Lower lobe of right lung (tissue), 2 donors: ENCODE data around the gene INPP5A. TPM values are rescaled to one million over a fixed set of nuclear protein-coding genes. Genes with fewer than 3 reads are reported as not detected.

Experiments used
- ATAC-seq, 2 donors: fragments of 200-7000 bp; cut with Tn5 transposase; one replicate each; pipeline ENCODE4 v1.9.1; 2020 to 2022; ENCODE audit warnings: mild to moderate bottlenecking in 2 of 2, moderate library complexity in 2 of 2
- DNase-seq: peaks from one replicate; pipeline ENCODE4 v3.0.0-alpha.2; 2020
- H3K27ac ChIP-seq: fragments of 200-600 bp; one replicate; pipeline ENCODE4 v1.8.0; 2022
- H3K27me3 ChIP-seq: fragments of 200-600 bp; one replicate; pipeline ENCODE4 v1.8.0; 2022; ENCODE audit warnings: low read depth
- H3K36me3 ChIP-seq: fragments of 200-600 bp; one replicate; pipeline ENCODE4 v1.8.0; 2022; ENCODE audit warnings: mild to moderate bottlenecking
- H3K4me1 ChIP-seq: fragments of 200-600 bp; one replicate; pipeline ENCODE4 v1.8.0; 2022
- H3K4me3 ChIP-seq: fragments of 200-600 bp; one replicate; pipeline ENCODE4 v1.8.0; 2022; ENCODE audit warnings: mild to moderate bottlenecking
- H3K9me3 ChIP-seq: fragments of 200-600 bp; one replicate; pipeline ENCODE4 v1.8.0; 2022
- CTCF ChIP-seq: fragments of 200-600 bp; IDR thresholded peaks from one replicate; pipeline ENCODE4 v1.8.0; 2022; ENCODE audit warnings: antibody characterized with exemption, mild to moderate bottlenecking
- intact Hi-C: fragments of 100-400 bp; cut with DNase I; formaldehyde crosslinking; loops from one replicate; pipeline ENCODE4 v1.11.0; 2022
- total RNA-seq: library from RNA; stranded (reverse); fragmentation: NEBNext Ultra II Directional; extraction: Animal tissue kit (Norgen Biotek cat#: 25700); gene quantifications from one replicate; pipeline ENCODE4 v1.2.1, GENCODE V29; 2021
- donor health status: DM: no; HTN: yes; CAD: no; lungs with severe emphysema.

The INPP5A gene
- total RNA-seq, 1 donor from 2014 or later = 34.1 TPM

DNA sequence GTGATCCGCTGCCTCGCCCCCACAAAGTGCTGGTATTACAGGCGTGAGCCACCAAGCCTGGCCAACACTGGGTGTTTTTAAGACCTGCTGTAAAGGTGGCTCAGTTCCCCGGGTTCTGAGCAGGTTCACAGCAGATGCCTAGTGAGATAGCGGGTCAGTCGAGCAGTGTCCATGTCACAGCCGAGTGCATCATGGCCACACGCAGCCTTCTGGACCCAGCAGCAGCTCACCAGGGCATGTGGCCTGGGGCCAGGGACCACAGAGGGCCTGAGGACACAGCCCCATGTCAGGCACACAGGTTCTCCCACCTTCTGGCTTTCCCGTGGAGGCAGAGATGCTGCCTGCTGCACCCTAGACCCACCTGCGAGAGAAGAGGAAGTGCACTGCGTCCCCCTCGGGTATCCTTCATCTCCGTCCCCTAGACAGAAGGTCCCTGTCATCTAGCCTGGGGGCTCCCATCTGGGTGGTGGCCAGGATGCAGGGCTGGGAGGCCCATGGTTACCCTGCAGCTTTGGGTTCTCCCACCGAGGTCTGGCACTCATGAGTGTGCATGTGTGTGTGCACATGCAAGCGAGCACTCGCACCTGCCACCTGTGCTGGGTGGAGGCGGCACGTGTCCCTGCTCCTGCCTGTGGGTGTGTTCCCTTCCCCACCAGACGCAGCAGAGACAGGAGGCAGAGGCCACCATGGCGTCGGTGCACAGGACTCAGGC lies 149.8 kb downstream of the INPP5A start:
- Histone ChIP-seq H3K9me3 (no peaks in the 10 kb centered on the region), H3K36me3 (peaks cover 11% of the 10 kb centered on the region), H3K4me3 (no peak overlapping the region), H3K27ac (no peak overlapping the region), H3K4me1 (peaks cover 22% of the 10 kb centered on the region), H3K27me3 (no peaks in the 10 kb centered on the region)
- ATAC-seq (no peak), DNase-seq (peak; percentile 25)
- TF ChIP-seq CTCF = no peak
- intact Hi-C loops = no loop called here

GRCh38 chr10:132687893-132688579 lies 150.4 kb downstream of the INPP5A start:
- TF ChIP-seq CTCF = no peak
- Histone ChIP-seq H3K27me3 (no peaks in the 10 kb centered on the region), H3K36me3 (peaks cover 11% of the 10 kb centered on the region), H3K9me3 (no peaks in the 10 kb centered on the region), H3K4me3 (no peak overlapping the region), H3K27ac (no peak overlapping the region), H3K4me1 (peaks cover 22% of the 10 kb centered on the region)
- DNase-seq (peak; percentile 14), ATAC-seq (no peak)
- intact Hi-C loops = no loop called here

GRCh38 chr10:132688580-132689420 lies 151.2 kb downstream of the INPP5A start:
- Histone ChIP-seq H3K27ac (no peak overlapping the region), H3K36me3 (peaks cover 11% of the 10 kb centered on the region), H3K27me3 (no peaks in the 10 kb centered on the region), H3K4me1 (peaks cover 22% of the 10 kb centered on the region), H3K4me3 (no peak overlapping the region), H3K9me3 (no peaks in the 10 kb centered on the region)
- intact Hi-C loops = no loop called here
- ATAC-seq = no peak
- peak; percentile 6 for DNase-seq
- TF ChIP-seq CTCF = no peak

DNA sequence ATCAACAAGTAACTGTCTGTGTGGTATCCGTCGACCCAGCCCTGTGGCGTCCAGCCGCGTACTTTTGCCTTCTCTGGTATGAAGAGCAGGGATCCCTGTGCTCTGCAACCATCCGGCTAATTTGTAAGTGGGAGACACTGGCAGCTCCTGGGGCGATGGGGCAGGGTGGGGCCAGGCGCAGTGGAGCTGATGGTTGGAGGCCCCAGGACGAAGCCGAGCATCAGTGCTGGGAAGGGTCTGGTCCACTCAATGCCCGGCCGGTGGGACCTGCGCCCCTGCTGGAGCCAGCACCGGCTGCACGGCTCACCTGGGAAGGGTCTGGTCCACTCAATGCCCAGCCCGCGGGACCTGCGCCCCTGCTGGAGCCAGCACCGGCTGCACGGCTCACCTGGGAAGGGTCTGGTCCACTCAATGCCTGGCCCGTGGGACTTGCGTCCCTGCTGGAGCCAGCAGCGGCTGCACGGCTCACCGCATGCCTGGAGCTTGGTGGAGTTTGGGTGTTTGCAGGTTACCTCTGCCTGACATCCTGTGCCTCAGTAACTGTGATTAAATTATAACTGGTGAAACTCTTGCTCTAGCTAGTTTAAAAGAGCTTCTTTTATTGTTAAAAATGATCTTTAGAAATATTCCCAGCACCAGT lies 152.3 kb downstream of the INPP5A start:
- H3K4me3 ChIP-seq = no peak overlapping the region
- H3K4me1 ChIP-seq = peaks cover 13% of the 10 kb centered on the region
- TF ChIP-seq CTCF = no peak
- ATAC-seq (no peak), DNase-seq (peak; percentile 23)
- intact Hi-C loops = no loop called here
- H3K27ac ChIP-seq = no peak overlapping the region
- H3K36me3 ChIP-seq = peaks cover 11% of the 10 kb centered on the region
- H3K27me3 ChIP-seq = no peaks in the 10 kb centered on the region
- no peaks in the 10 kb centered on the region for H3K9me3 ChIP-seq

GRCh38 chr10:132690401-132690800 lies 152.8 kb downstream of the INPP5A start:
- TF ChIP-seq CTCF = no peak
- ATAC-seq = no peak
- intact Hi-C loops = no loop called here
- DNase-seq = peak; percentile 21
- H3K9me3 ChIP-seq = peaks cover 4% of the 10 kb centered on the region
- H3K27me3 ChIP-seq = no peaks in the 10 kb centered on the region
- H3K4me3 ChIP-seq = no peak overlapping the region
- H3K4me1 ChIP-seq = peaks cover 7% of the 10 kb centered on the region
- no peak overlapping the region for H3K27ac ChIP-seq
- peaks cover 11% of the 10 kb centered on the region for H3K36me3 ChIP-seq
